PC-3 (cell line): ENCODE measurements around the gene RFTN1.

Experiments
- EZH2 ChIP-seq: fragments of 300-600 bp; sonication (generic); IDR thresholded peaks from one replicate; pipeline ENCODE4 v1.6.1; 2017; ENCODE audit warnings: antibody characterized with exemption, mild to moderate bottlenecking, low read length; ENCODE audit not compliant: unreplicated experiment
- TF ChIP-seq, protein P1 (sequence below): fragments of 300-600 bp; sonication (generic); conservative IDR thresholded peaks from 2 replicates; pipeline ENCODE4 v1.5.1; 2017; ENCODE audit warnings: antibody characterized with exemption, low read depth, mild to moderate bottlenecking, low read length

DNA sequence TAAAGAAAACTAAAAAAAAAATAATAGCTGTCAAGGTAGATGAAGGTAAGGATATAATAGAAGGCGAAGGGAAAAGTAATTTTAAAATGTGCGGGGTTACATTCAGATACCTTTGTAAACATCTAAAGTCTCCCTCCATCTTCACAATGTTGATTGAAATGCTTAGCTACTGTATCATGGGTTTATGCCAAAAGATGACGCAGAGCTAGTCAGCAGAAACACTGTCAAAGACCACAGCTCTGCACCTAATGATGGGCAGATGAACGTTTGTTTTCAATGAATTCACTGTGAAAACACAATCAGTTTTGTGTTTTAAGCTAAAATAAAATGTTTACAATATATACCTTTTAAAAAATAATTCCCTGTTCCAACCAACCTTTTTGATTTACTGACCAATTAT, 61.2 kb downstream of the RFTN1 start:
- TF ChIP-seq, protein P1, sequence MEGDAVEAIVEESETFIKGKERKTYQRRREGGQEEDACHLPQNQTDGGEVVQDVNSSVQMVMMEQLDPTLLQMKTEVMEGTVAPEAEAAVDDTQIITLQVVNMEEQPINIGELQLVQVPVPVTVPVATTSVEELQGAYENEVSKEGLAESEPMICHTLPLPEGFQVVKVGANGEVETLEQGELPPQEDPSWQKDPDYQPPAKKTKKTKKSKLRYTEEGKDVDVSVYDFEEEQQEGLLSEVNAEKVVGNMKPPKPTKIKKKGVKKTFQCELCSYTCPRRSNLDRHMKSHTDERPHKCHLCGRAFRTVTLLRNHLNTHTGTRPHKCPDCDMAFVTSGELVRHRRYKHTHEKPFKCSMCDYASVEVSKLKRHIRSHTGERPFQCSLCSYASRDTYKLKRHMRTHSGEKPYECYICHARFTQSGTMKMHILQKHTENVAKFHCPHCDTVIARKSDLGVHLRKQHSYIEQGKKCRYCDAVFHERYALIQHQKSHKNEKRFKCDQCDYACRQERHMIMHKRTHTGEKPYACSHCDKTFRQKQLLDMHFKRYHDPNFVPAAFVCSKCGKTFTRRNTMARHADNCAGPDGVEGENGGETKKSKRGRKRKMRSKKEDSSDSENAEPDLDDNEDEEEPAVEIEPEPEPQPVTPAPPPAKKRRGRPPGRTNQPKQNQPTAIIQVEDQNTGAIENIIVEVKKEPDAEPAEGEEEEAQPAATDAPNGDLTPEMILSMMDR: no peak
- no peak for TF ChIP-seq EZH2
